Astrocyte (in vitro differentiated cells and primary cell): Measurements from ENCODE around the gene GPHN. TPM values are rescaled to one million over a fixed set of nuclear protein-coding genes. Genes with fewer than 3 reads are reported as not detected.
"Not testable (repeated sequence)": the region's sequence is repeated elsewhere in the genome, so short reads cannot be mapped to it uniquely, and the experiment has no call there.

Experiments
- DNase-seq: peaks from one replicate; pipeline ENCODE4 v3.0.0-alpha.2; 2010; ENCODE audit warnings: low read depth
- FAIRE-seq: peaks from 2 replicates; lab custom pipeline; 2011; peaks lifted over from hg19 to GRCh38; lab: Jason Lieb, UNC
- H2AFZ ChIP-seq: 2 replicates; pipeline ENCODE4 v1.6.0; 2012; ENCODE audit warnings: low read depth, low read length, inconsistent platforms
- H3K27ac ChIP-seq: 2 replicates; pipeline ENCODE4 v1.5.1; 2011; ENCODE audit warnings: low read depth, low read length, inconsistent platforms
- H3K27me3 ChIP-seq: 2 replicates; pipeline ENCODE4 v1.6.0; 2011; ENCODE audit warnings: low read length, inconsistent platforms; ENCODE audit not compliant: insufficient read depth
- H3K36me3 ChIP-seq: 2 replicates; pipeline ENCODE4 v1.5.1; 2011; ENCODE audit warnings: low read length, inconsistent platforms; ENCODE audit not compliant: insufficient read depth
- H3K4me1 ChIP-seq: 2 replicates; pipeline ENCODE4 v1.5.1; 2011; ENCODE audit warnings: low read length, inconsistent platforms; ENCODE audit not compliant: insufficient read depth
- H3K4me2 ChIP-seq: 2 replicates; pipeline ENCODE4 v1.6.0; 2012; ENCODE audit warnings: low read length, inconsistent platforms
- H3K4me3 ChIP-seq: 2 replicates; pipeline ENCODE4 v1.5.1; 2011; ENCODE audit warnings: low read depth, mild to moderate bottlenecking, low read length, inconsistent platforms; ENCODE audit not compliant: insufficient read depth
- H3K79me2 ChIP-seq: 2 replicates; pipeline ENCODE4 v1.6.0; 2012; ENCODE audit warnings: mild to moderate bottlenecking, low read length, inconsistent platforms; ENCODE audit not compliant: insufficient read depth
- H3K9ac ChIP-seq: 2 replicates; pipeline ENCODE4 v1.6.0; 2012; ENCODE audit warnings: mild to moderate bottlenecking, low read length, inconsistent platforms
- H3K9me3 ChIP-seq: 2 replicates; pipeline ENCODE4 v1.5.1; 2012; ENCODE audit warnings: low read depth, mild to moderate bottlenecking, low read length, inconsistent platforms; ENCODE audit not compliant: insufficient read depth
- H4K20me1 ChIP-seq: 2 replicates; pipeline ENCODE4 v1.6.0; 2012; ENCODE audit warnings: low read length, inconsistent platforms; ENCODE audit not compliant: insufficient read depth
- H3K27ac Mint-ChIP-seq: one replicate; pipeline ENCODE4 v1.8.0; 2021; ENCODE audit warnings: mild to moderate bottlenecking, mixed read lengths; ENCODE audit not compliant: unreplicated experiment
- H3K27me3 Mint-ChIP-seq: one replicate; pipeline ENCODE4 v1.8.0; 2021; ENCODE audit warnings: low read depth, mixed read lengths; ENCODE audit not compliant: unreplicated experiment
- H3K36me3 Mint-ChIP-seq: one replicate; pipeline ENCODE4 v1.8.0; 2021; ENCODE audit warnings: low read depth, mixed read lengths; ENCODE audit not compliant: unreplicated experiment
- H3K4me1 Mint-ChIP-seq: one replicate; pipeline ENCODE4 v1.8.0; 2021; ENCODE audit warnings: low read depth, mixed read lengths; ENCODE audit not compliant: unreplicated experiment
- H3K4me3 Mint-ChIP-seq: one replicate; pipeline ENCODE4 v1.8.0; 2021; ENCODE audit warnings: mild to moderate bottlenecking, moderate library complexity, mixed read lengths; ENCODE audit not compliant: unreplicated experiment
- H3K9me3 Mint-ChIP-seq: one replicate; pipeline ENCODE4 v1.8.0; 2021; ENCODE audit warnings: mild to moderate bottlenecking, mixed read lengths; ENCODE audit not compliant: unreplicated experiment
- EZH2 ChIP-seq: IDR thresholded peaks from 2 replicates; pipeline ENCODE4 v1.6.1; 2012; ENCODE audit warnings: mild to moderate bottlenecking, low read length, inconsistent platforms; ENCODE audit not compliant: insufficient read depth
- total RNA-seq: library from RNA; stranded (reverse); gene quantifications from 2 replicates; pipeline ENCODE4 v1.2.1, GENCODE V29; 2021
- TF ChIP-seq, protein P1 (sequence below): IDR thresholded peaks from 2 replicates; pipeline ENCODE4 v1.5.1; 2011; ENCODE audit warnings: low read depth, mild to moderate bottlenecking, inconsistent platforms, low read length, moderate library complexity; ENCODE audit not compliant: insufficient read depth

The GPHN gene
- total RNA-seq, 1 donor from 2014 or later = 6.9 TPM

DNA sequence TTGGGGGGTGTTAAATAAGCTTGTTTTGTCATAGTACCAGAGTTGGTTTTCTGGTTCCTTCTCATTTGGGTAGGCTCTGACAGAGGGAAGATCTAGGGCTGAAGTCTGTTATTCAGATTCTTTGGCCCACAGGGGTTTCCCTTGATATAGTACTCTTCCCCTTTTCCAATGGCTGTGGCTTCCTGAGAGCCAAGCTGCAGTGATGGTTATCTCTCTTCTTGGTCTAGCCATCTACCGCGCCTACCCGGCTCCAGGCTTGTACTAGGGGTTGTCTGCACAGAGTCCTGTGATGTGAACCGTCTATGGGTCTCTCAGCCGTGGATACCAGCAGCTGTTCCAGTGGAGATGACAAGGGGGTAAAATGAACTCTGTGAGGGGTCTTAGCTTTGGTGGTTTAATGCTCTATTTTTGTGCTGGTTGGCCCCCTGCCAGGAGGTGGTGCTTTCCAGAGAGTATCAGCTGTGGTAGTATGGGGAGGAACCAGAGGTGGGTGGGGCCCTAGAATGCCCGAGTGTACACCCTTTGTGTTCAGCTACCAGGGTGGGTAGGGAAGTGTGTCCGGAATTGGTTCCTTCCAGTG is 209.7 kb downstream of the GPHN start:
- H3K36me3 ChIP-seq = no peaks in the 10 kb centered on the region
- H3K79me2 ChIP-seq = no peaks in the 10 kb centered on the region
- no peaks in the 10 kb centered on the region for H4K20me1 ChIP-seq
- H3K4me3 ChIP-seq = no peak overlapping the region
- TF ChIP-seq EZH2 = no peak
- TF ChIP-seq, protein P1, sequence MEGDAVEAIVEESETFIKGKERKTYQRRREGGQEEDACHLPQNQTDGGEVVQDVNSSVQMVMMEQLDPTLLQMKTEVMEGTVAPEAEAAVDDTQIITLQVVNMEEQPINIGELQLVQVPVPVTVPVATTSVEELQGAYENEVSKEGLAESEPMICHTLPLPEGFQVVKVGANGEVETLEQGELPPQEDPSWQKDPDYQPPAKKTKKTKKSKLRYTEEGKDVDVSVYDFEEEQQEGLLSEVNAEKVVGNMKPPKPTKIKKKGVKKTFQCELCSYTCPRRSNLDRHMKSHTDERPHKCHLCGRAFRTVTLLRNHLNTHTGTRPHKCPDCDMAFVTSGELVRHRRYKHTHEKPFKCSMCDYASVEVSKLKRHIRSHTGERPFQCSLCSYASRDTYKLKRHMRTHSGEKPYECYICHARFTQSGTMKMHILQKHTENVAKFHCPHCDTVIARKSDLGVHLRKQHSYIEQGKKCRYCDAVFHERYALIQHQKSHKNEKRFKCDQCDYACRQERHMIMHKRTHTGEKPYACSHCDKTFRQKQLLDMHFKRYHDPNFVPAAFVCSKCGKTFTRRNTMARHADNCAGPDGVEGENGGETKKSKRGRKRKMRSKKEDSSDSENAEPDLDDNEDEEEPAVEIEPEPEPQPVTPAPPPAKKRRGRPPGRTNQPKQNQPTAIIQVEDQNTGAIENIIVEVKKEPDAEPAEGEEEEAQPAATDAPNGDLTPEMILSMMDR = no peak
- Mint-ChIP-seq H3K36me3 (no peaks in the 10 kb centered on the region), H3K4me3 (no peak overlapping the region), H3K4me1 (no peaks in the 10 kb centered on the region), H3K27ac (no peak overlapping the region), H3K9me3 (peaks cover 2% of the 10 kb centered on the region), H3K27me3 (no peaks in the 10 kb centered on the region)
- H3K4me1 ChIP-seq = no peaks in the 10 kb centered on the region
- DNase-seq = no peak
- no peak overlapping the region for H2AFZ ChIP-seq
- no peak for FAIRE-seq
- H3K9ac ChIP-seq = no peak overlapping the region
- no peak overlapping the region for H3K4me2 ChIP-seq
- no peaks in the 10 kb centered on the region for H3K27me3 ChIP-seq
- H3K27ac ChIP-seq = no peak overlapping the region
- no peaks in the 10 kb centered on the region for H3K9me3 ChIP-seq

DNA sequence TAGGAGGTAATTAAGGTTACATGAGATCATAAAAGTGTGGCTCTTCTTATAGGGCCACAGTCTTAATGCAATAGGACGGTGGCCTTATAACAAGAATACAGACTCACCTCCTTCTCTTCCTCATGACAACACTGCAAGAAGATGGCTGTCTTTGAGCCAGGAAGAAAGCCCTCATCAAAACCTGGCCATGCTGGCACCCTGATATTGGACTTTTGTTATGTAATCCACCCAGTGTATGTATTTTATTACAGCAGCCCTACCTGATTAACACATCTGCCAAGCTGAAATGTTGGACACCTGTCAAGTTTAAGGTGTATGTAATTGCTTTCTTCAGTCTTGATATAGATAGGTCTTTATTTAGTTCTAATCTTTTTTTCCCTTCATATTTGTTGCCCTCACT is 217.0 kb downstream of the GPHN start:
- no peak for FAIRE-seq

DNA sequence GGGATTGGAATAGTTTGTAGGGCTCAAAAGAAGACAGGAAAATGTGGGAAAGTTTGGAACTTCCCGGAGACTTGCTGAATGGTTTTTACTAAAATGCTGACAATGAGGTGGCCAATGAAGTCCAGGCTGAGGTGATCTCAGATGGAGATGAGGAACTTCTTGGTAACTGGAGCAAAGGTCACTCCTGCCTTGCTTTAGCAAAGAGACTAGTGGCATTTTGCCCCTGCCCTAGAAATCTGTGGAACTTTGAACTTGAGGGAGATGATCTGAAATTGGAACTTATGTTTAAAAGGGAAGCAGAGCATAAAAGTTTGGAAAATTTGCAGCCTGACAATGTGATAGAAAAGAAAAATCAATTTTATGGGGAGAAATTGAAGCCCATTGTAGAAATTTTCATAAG is 223.4 kb downstream of the GPHN start:
- H3K4me3 ChIP-seq, H4K20me1 ChIP-seq, H3K79me2 ChIP-seq, H3K27ac Mint-ChIP-seq, H3K4me2 ChIP-seq, DNase-seq, H3K36me3 ChIP-seq, H3K27me3 ChIP-seq, H3K36me3 Mint-ChIP-seq, H3K27ac ChIP-seq, FAIRE-seq, H3K4me1 ChIP-seq, H3K9me3 Mint-ChIP-seq, H3K4me1 Mint-ChIP-seq, H3K9ac ChIP-seq, H3K9me3 ChIP-seq, H2AFZ ChIP-seq, H3K27me3 Mint-ChIP-seq, H3K4me3 Mint-ChIP-seq: not testable (repeated sequence)

More for the DNA sequence above, 217.0 kb downstream of the GPHN start:
- H3K27ac Mint-ChIP-seq = no peak overlapping the region
- Histone ChIP-seq H3K4me3 (no peak overlapping the region), H3K4me1 (no peaks in the 10 kb centered on the region), H3K4me2 (no peak overlapping the region), H3K9me3 (no peaks in the 10 kb centered on the region), H3K9ac (no peak overlapping the region), H4K20me1 (no peaks in the 10 kb centered on the region), H2AFZ (no peak overlapping the region), H3K27me3 (no peaks in the 10 kb centered on the region), H3K27ac (no peak overlapping the region), H3K36me3 (no peaks in the 10 kb centered on the region), H3K79me2 (no peaks in the 10 kb centered on the region)
- no peak for DNase-seq
- no peak for TF ChIP-seq EZH2
- TF ChIP-seq, protein P1 = no peak
- H3K27me3 Mint-ChIP-seq = no peaks in the 10 kb centered on the region
- no peaks in the 10 kb centered on the region for H3K4me1 Mint-ChIP-seq
- peaks cover 4% of the 10 kb centered on the region for H3K9me3 Mint-ChIP-seq
- H3K4me3 Mint-ChIP-seq = no peak overlapping the region
- H3K36me3 Mint-ChIP-seq = peaks cover 5% of the 10 kb centered on the region
